ENCODE data around the gene EFNA4.

Gene EFNA4

GRCh38 chr1:155052439-155053395 lies 10.8 kb upstream of the EFNA4 start:
- no peak for DNase-seq

DNA sequence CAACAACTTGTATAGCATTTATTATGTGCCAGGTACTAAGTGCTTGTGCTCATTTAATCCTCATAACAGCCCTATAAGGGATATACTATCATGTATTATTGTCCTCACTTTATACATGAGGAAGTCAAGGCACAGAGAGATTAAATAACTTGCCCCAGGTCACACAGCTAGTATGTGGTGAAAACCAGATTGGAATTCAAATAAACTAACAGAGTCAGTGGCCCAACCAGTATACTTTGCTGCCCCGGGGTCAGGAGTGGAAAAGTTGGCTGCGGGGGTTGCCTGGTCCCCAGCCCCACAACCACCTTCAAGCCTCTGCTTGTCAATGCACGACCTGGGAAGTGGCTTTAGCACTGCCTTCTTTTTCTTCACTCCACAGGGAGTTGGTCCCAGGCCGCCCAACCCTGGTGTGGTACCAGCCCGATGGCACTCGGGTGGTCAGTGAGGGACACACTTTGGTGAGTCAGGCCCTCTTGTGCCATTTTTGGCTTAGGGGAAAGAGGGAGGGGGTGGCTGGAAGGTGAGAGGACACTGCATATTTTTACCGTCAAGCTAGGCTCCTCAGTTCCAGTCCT lies 9.9 kb upstream of the EFNA4 start:
- no peak for DNase-seq

GRCh38 chr1:155057104-155057503 lies 6.4 kb upstream of the EFNA4 start:
- no peak for DNase-seq

- DNase-seq = no peak
Measured at GRCh38 chr1:155057788-155058211, 5.7 kb upstream of the EFNA4 start.

DNA sequence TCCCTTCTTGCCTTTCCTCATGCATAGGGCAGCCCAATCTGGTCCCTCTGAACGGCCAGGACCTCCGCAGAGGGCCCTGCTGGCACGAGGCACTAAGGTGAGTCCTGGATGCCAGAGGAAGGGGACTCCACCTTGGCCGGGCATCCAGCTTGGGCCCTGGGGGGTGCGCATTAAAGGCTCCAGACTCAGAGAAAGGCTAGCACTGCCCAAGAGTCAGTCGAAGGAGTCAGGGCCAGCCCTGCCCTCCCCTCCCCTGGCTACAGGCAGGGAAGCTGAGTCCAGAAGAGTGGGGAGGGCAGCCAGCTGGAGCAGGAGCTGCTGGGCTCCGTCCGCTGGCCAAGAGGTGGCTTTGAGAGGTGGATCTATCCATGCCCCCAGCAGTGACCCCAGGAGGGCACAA lies 2.8 kb upstream of the EFNA4 start:
- no peak for DNase-seq

DNA sequence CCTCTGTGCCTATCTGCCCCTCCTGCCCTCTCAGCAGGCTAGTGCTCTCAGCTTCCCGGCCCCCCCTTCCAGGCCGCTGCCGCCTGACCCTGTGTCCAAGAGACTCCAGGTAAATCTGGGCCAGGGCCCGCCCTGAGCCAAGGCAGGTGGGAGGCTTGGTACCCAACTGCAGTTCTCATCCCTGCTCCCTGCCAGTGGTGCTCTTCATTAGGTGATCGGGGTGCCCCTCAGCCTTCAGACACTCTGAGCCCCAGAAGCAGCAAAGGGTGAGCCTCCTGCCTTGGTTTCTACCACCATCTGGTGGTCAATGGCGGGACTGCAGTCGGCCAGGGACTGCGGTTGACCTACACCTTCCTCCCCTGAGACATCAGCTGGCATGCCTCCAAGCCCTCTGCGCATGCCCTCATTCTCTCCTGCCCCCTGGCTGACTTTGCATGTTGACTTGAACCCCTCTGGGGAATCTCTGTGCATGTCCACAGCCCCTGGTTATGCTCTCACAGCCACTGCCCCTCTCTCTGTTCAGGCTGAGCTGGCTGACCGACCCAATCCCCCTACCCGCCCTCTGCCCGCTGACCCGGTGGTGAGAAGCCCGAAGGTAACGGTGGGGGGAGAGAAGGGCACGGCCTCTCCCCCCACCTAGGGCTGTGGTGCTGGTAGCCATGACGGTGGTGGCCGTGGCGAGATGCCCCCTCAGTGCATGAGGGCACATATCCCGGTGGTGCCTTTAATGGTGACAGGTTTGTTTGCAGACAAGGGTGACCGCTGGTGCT lies 2.0 kb upstream of the EFNA4 start:
- DNase-seq = peak; percentile 96

GRCh38 chr1:155062151-155062686 lies 1.3 kb upstream of the EFNA4 start:
- DNase-seq = no peak

DNA sequence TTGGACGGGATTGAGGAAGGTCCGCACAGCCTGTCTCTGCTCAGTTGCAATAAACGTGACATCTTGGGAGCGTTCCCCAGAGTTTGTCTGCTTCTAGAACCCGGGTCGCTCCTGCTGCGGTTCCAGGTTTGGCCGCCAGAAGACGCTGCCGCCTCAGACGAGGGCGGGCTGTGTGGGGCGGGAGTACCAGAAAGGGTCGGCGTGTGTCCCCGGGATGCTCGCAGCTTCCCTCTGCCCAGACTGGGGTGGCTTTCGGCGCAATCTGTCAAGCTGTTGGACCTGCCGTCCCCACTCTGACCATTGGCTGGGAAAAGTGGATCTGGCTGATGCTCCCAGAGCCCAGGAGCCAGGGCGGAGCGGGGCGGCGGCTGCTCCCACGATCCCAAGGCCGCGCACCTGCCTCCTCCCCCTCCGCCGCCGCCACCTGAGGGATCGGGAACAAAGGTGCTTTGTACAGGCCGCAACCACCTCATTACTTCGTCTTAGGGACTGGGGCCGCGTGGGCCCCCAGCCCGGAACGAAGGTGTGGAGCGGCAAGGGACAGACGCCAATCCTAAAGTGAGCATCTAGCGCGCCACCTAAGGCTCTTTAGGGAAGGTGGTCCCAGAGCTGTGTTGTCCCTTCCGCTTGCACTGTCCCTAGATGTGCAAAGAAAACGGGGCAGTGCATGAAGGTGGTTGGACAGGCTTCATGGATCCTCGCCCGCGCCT lies 683 bp upstream of the EFNA4 start:
- peak; percentile 79 for DNase-seq

DNA sequence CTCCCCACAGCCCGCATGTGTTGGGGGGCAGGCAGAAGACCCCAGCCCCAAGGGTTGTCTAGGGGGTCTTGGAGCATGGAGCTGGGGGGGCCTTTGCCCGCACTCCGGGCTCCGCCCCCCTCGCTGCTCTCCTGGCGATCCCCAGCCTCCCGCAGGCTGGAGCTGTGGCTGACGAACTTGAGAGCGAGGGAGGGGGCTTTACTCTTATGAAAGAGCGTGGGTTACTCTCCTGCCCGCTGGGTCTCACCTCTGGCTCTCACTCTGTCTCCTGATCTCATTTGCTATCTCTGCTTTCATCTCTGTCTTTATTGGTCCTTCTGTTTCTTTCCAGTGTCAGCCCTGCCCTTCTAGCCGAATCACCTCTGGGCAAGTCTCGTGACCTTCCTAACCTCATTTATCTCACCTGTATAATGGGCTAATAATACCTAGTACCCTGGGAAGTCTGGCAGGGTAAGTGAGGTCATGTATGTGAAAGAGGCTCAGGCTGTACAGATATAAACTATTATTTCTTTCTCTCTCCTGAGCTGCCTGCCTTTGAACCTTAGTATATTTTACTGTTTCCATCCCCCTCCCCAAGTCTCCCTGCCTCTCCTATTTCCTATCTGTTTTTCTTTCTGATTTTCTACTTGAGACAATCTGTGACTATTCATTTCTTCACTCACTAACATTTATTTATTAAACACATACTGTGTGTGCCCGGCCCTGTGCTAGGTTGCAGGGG lies 731 bp downstream of the EFNA4 start:
- peak; percentile 47 for DNase-seq

DNA sequence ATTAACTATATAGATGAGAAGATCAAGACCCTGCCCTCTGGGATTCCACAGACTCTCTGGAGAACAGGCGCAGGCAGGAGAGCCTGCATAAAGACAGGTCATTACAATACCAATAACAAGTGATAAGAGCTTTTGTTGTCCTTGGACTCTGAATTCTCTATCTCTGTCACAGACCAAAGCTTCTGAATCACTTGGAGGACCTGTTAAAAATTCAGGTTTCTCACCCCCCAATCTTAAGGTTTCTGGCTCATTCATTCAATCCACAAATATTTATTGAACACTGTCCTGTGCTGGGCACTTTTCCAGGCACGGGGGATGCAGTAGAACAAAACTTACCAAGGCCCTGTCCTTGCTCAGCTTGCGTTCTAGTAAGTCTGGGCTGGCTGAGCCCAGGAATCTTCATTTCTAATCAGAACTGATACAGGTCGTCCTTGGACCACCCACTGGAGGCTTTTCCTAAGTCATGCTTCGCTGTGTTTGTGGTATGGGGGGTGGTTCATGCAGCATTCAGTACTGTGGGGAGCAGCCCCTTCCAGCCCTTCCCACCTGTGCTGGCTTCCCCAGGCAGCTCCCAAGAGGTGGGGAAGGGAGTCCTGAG lies 1.4 kb downstream of the EFNA4 start:
- DNase-seq = no peak

DNA sequence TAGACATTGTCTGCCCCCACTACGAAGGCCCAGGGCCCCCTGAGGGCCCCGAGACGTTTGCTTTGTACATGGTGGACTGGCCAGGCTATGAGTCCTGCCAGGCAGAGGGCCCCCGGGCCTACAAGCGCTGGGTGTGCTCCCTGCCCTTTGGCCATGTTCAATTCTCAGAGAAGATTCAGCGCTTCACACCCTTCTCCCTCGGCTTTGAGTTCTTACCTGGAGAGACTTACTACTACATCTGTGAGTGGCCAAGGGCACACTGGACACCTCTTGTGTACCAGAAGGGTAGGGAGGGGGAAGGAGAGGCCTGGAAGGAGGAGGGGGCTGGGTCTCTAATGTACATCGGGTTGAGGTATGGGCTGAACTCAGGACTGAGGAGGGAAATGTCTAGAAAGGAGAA lies 3.2 kb downstream of the EFNA4 start:
- DNase-seq = no peak

GRCh38 chr1:155068599-155068998 lies 5.1 kb downstream of the EFNA4 start:
- no peak for DNase-seq

DNA sequence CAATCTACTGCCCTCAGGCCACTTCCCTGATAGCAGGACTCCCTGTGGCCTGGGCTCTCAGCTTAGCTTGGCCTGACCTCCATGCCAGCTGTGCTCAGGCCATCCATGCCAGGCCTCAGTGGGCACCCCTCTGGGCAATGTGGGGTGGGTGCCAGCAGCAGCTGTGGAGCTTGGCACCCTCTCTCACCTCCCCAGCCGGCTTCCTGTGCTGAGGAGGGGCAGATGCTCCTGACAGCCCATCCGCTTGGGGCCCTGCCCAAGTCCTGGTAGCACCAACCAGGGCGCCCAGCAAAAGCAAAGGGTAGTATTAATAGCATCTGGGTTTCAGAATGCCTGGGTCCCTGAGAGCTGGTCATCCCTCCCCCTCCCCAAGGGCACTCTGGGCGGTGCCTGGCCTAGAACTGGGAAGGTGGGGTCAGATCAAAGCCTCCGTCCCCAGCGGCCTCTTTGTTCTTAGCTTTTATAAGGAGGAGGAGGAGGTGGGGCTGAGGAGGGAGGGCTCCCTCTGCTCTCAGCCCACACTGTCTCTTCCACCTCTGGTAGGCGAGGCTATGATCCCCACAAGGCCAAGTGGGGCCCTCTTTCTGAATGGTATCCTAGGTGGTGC lies 6.1 kb downstream of the EFNA4 start:
- DNase-seq = no peak

DNA sequence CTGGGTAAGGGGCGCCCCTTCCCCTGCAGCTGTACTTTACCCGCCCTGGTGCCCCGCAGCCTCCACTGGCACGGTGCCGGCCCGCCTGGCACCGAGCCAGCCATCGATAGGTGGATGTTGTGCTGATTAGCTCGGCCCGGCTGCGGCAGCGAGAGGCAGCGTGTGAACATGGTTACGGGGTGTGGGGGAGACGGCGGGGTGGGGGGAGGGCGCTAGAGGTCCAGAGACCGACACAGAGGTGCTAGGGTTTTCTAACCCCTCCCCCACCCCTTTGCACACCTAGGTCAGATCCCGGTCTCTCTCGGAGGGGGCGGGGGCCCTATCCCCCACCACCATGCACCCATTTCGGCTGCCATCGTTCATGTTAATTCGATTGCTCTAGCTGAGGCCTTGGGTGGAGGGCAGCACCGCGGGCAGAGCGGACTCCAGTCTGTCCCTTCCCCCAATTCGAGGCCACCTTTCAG lies 6.7 kb downstream of the EFNA4 start:
- DNase-seq = no peak

DNA sequence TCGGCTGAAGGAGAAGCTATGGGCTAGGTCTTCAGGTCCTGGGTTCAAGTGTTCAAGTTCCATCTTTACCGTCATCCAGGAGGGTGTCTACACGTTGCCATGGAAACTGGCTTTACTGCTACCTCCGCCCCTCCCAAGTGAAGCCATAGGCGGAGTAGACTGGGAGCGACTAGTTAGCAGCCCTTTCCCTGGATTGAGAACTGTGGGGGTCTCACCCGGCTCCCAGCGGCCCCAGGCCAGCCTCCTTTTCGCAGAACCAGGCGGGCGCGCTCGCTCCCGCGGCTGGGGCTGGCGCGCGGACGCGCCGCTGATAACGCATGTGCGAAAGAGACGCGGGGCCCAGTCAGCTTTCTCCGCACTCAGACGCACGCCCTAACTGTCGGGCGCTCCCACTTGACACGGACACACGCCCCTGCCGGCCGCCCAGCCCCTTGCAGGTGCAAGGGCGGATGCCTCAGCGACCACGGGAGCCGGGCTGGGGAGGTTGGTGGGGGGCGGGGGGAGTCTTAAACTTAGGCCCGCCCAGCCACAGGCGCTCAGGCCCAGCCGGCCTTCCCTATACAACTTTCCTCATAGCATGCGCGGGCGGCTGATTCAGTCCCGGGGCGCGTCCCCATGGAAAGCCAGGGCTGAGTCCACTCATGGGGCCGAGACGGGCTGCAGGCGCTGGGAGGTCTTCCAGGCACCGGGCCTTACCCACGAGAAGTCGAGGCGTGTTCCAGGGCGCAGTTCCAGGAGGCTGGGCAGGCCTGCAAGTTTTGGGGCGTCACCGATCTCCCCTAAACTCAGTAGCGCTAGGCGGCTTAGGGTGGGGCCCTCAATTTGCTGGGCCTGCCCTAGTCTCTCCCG lies 7.4 kb downstream of the EFNA4 start:
- DNase-seq = peak; percentile 82

DNA sequence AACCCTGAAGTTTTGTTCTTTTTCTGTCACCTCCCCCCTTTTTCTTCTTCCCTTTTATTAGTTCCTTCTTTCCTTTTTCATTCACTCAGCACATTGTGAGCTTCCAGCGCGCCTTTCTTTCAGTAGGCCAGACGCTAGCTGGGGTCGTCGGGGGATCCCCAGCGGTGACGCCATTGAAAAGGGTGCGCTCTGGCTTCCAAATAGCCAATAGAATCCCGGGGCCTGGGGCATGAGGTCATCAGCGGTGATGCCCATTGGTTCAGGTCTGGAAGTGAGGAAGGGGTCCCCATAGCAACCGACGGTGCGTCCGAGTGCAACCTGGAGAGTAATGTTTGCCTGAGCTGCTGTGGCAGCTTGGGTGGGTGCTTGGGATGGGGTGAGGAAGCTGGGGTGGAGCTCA lies 8.2 kb downstream of the EFNA4 start:
- DNase-seq = no peak

DNA sequence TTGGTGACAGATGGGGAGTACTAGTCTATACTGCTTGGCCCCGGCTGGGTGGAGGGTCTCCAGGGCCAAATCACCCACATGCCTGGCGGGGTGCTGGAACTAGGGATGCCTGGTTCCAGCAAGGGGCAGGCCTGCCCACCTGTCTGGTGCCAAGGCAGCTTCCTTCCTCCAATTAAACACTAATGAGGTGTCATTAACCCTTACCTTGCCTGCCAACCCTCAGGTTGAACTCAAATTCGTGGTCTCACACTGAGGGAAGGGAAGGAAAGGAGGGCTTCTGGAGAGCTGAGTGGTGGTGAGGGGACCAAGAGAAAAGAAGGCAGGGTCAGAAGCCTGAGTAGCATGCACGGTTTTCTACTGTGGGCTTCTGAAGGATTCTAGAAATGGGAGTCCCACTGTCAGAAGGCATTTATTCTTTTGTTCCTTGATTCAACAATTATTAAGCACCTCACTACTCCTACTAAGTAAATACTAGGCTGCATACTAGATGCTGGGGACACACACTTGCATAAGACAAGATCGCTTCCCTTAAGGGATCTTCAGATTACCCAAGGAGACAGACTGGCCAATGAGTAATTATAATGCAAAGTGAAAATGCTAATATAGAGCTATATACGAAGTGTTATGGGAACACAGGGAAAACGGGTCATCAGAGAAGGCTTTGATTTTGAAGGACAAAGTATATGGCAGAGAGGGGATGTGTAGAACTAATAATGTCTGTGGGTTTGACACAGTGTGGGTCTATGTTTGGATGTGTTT lies 9.2 kb downstream of the EFNA4 start:
- DNase-seq = no peak

GRCh38 chr1:155073377-155074242 lies 10.1 kb downstream of the EFNA4 start:
- DNase-seq = no peak

All from CD4-positive, alpha-beta T cell treated with Interleukin-12 subunit alpha and Interleukin-12 subunit beta, for 1 hour (primary cell).